ENCODE data around the gene ARAP1. TPM values are rescaled to one million over a fixed set of nuclear protein-coding genes. Genes with fewer than 3 reads are reported as not detected.

The ARAP1 gene
- total RNA-seq, 4 donors from 2014 or later, result 122 to 285 (median 145) TPM

DNA sequence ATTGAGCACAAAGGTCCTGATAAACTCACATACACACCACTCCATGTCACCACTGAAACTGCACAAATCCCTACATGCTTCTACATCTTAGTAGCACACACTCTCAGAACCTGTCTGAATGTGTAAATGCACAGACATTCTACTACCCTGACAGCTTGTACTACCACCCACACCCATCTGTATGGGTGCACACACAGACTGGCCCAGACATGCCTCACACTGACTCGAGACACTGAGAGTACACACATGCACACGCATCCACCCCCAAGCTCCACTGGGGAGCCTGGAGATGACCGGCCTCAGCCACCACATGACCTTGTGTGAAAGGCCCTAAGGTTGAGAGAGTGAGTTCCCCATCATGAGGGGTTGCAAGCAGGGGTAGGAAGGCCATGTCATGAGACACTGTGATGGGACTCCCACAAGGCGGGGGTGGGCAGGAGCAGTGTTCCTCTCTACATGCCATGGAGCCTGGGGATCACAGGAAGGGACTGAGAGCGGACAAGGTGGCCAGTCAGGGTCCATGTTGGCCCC lies 28.1 kb downstream of the ARAP1 start:
- H3K9me3 ChIP-seq, result no peaks in the 10 kb centered on the region
- peak overlapping the region in 1 of 4 donors; percentile 18 for H3K27ac ChIP-seq
- DNase-seq, result no peak
- no peaks in the 10 kb centered on the region for H3K27me3 ChIP-seq
- H3K4me3 ChIP-seq, result no peak overlapping the region
- no peaks in the 10 kb centered on the region for H3K36me3 ChIP-seq
- peaks cover 13 to 42% (median 32%) of the 10 kb centered on the region in 4 donors for H3K4me1 ChIP-seq
- no peak for TF ChIP-seq POLR2A (IDR thresholded peaks at IDR 0.05)
- TF ChIP-seq, protein P1, sequence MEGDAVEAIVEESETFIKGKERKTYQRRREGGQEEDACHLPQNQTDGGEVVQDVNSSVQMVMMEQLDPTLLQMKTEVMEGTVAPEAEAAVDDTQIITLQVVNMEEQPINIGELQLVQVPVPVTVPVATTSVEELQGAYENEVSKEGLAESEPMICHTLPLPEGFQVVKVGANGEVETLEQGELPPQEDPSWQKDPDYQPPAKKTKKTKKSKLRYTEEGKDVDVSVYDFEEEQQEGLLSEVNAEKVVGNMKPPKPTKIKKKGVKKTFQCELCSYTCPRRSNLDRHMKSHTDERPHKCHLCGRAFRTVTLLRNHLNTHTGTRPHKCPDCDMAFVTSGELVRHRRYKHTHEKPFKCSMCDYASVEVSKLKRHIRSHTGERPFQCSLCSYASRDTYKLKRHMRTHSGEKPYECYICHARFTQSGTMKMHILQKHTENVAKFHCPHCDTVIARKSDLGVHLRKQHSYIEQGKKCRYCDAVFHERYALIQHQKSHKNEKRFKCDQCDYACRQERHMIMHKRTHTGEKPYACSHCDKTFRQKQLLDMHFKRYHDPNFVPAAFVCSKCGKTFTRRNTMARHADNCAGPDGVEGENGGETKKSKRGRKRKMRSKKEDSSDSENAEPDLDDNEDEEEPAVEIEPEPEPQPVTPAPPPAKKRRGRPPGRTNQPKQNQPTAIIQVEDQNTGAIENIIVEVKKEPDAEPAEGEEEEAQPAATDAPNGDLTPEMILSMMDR (IDR thresholded peaks at IDR 0.05), result no peak

DNA sequence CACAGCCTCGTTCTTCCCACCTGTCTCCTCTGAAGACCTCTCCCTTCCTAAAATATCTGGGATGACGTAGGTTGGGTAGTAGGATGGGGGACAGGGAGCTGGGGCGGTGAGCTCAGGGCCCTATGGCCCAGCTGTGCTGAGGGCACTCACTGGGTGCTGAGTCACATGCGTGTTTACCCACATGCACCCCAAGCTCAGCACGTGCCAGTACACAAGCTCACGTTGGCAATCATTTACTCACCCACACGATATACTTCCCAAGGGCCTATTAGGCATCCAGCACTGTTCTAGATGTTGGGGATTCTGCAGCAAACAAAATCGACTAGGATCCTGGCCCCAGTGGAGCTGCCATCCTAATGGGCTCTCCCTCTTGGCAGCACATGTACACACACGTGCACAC lies 28.7 kb downstream of the ARAP1 start:
- H3K27me3 ChIP-seq, result no peaks in the 10 kb centered on the region
- H3K4me1 ChIP-seq, result peaks cover 13 to 48% (median 36%) of the 10 kb centered on the region in 4 donors
- no peaks in the 10 kb centered on the region for H3K36me3 ChIP-seq
- H3K4me3 ChIP-seq, result no peak overlapping the region
- H3K27ac ChIP-seq, result peak overlapping the region in 2 of 4 donors; percentile 18 to 81
- no peaks in the 10 kb centered on the region for H3K9me3 ChIP-seq
- TF ChIP-seq POLR2A (IDR thresholded peaks at IDR 0.05), result peak in 1 of 2 donors; percentile 18
- TF ChIP-seq, protein P1 (IDR thresholded peaks at IDR 0.05), result no peak
- peak in 2 of 3 donors; percentile 75 to 85 for DNase-seq

DNA sequence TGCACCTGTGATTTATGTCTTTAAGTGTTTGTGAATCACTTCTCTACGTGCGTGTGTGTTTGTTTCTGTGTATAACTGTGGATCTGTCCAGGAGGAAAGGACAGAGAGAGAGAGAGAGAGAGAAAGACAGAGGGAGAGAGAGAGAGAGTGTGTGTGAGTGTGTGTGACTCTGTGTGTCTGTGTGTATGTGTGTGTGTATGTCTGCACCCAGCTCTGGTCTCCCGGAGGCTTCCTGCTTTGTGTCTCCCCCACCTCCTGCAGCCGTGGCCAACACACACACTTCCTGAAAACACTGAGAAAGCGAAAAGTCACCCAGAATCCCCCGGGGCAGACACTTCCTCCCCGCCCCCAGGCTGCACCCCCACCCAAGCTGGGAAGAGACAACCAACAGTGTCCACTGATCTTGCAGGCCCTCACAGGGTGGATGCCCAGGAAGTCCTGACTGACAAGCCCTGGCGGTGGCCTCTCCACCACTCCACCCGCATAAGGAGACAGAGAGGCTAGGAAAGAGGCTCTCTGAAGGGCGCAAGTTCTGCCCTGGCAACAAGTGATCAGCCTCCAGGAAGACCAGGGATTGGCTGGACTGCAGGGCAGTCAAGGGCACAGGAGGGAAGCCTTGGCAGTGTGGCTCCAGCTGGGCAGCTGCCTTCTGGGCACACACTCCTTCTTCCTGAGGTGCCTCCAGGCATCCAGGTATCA lies 30.0 kb downstream of the ARAP1 start:
- Histone ChIP-seq H3K9me3 (no peaks in the 10 kb centered on the region), H3K27me3 (no peaks in the 10 kb centered on the region), H3K36me3 (peaks cover 0 to 6% (median 0%) of the 10 kb centered on the region in 3 donors), H3K4me1 (peaks cover 13 to 54% (median 36%) of the 10 kb centered on the region in 4 donors), H3K4me3 (peak overlapping the region; percentile 46 to 79 (median 56)), H3K27ac (peak overlapping the region; percentile 81 to 90 (median 89))
- TF ChIP-seq POLR2A (IDR thresholded peaks at IDR 0.05), result peak; percentile 39 to 44
- TF ChIP-seq, protein P1 (IDR thresholded peaks at IDR 0.05), result peak in 1 of 6 experiments; percentile 15
- peak; percentile 91 to 95 (median 92) for DNase-seq

DNA sequence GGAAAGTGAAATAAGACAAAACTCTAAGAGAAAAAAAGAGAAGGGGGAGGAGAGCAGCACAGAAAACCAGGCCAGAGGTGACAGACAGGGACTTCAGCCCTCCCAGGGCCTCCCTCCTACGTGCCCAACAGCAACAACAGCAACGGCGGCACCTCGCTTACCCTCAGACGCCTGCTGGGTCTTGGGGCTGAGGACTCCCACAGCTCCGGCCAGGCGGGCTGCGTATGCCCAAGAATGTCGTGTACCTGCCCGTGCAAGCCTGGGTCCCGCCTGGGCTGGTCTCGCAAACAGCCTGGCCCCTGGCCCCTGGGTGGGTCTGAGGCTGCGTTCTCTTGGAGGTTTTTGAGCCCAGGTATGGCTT lies 30.5 kb downstream of the ARAP1 start:
- H3K36me3 ChIP-seq, result peaks cover 0 to 11% (median 0%) of the 10 kb centered on the region in 3 donors
- no peak for TF ChIP-seq POLR2A (IDR thresholded peaks at IDR 0.05)
- TF ChIP-seq, protein P1 (IDR thresholded peaks at IDR 0.05), result no peak
- H3K4me3 ChIP-seq, result peak overlapping the region; percentile 46 to 79 (median 56)
- H3K9me3 ChIP-seq, result no peaks in the 10 kb centered on the region
- peaks cover 13 to 60% (median 36%) of the 10 kb centered on the region in 4 donors for H3K4me1 ChIP-seq
- H3K27ac ChIP-seq, result peak overlapping the region; percentile 81 to 90 (median 89)
- peak in 2 of 3 donors; percentile 68 to 70 for DNase-seq
- no peaks in the 10 kb centered on the region for H3K27me3 ChIP-seq

DNA sequence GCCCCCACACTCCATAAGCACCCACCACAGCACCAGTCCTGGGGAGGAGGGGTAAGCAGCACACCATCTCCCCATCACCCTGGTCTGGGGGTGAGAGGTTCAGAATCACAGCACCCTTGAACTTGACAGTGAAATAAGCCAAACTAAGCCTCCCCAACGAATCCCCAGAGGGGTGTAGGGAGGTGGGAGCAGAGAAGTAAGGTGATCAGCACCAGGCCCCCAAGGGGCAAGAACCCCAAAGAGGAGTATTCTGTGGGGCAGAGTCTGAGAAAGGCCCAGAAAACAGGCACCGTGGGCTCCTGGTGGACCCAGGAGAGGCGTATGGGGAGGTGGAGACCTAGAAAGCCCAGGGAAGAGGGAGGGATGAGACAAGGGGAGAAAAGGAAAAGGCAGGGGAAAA lies 30.9 kb downstream of the ARAP1 start:
- peaks cover 13 to 60% (median 36%) of the 10 kb centered on the region in 4 donors for H3K4me1 ChIP-seq
- TF ChIP-seq, protein P1 (IDR thresholded peaks at IDR 0.05), result no peak
- no peak for TF ChIP-seq POLR2A (IDR thresholded peaks at IDR 0.05)
- H3K4me3 ChIP-seq, result peak overlapping the region; percentile 46 to 79 (median 56)
- no peaks in the 10 kb centered on the region for H3K27me3 ChIP-seq
- peaks cover 0 to 14% (median 0%) of the 10 kb centered on the region in 3 donors for H3K36me3 ChIP-seq
- no peaks in the 10 kb centered on the region for H3K9me3 ChIP-seq
- peak overlapping the region; percentile 81 to 90 (median 89) for H3K27ac ChIP-seq
- DNase-seq, result no peak

All from Peyer's patch (tissue), 4 donors.